K562 (cell line): ENCODE measurements around the gene MYLIP. TPM values are rescaled to one million over a fixed set of nuclear protein-coding genes. Genes with fewer than 3 reads are reported as not detected.

ENCODE experiments used
- MBD2 ChIP-seq: sonication (generic); IDR thresholded peaks from 2 replicates; pipeline ENCODE4 v1.6.1; 2016; ENCODE audit warnings: low read depth, borderline replicate concordance
- NR4A1 ChIP-seq, 2 experiments: fragments of 250-450 bp in 1 of 2; fragments of 450-650 bp in 1 of 2; sonication (Bioruptor Pico) in 1 of 2; IDR thresholded peaks; 2 replicates each; pipeline versions ENCODE4 v1.4.0 to v1.6.1; 2016 to 2020; ENCODE audit warnings: mild to moderate bottlenecking in 2 of 2, missing compliant biosample characterization in 1 of 2, missing genetic modification characterization in 1 of 2, moderate library complexity in 1 of 2
- PHB ChIP-seq: fragments of 250-450 bp; sonication (Bioruptor Pico); IDR thresholded peaks from 2 replicates; pipeline ENCODE4 v1.5.0; 2021
- RFX7 ChIP-seq: fragments of 250-450 bp; sonication (Bioruptor Pico); IDR thresholded peaks from 2 replicates; pipeline ENCODE4 v1.5.1; 2021; ENCODE audit warnings: mild to moderate bottlenecking
- ZNF121 ChIP-seq: sonication (generic); formaldehyde crosslinking; conservative IDR thresholded peaks from 2 replicates; pipeline ENCODE4 v1.8.0; 2022; ENCODE audit warnings: missing genetic modification reagents
- ZNF263 ChIP-seq: sonication (generic); formaldehyde crosslinking; IDR thresholded peaks from 2 replicates; pipeline ENCODE4 v1.8.0; 2022; ENCODE audit warnings: mild to moderate bottlenecking, missing genetic modification reagents, borderline replicate concordance
- ZNF384 ChIP-seq: IDR thresholded peaks from 2 replicates; pipeline ENCODE4 v1.6.1; 2012; ENCODE audit warnings: low read depth, low read length, improper control_type of control experiment
- ZNF778 ChIP-seq: fragments of 450-650 bp; formaldehyde crosslinking; IDR thresholded peaks from 2 replicates; pipeline ENCODE4 v1.4.0; 2020; ENCODE audit warnings: mild to moderate bottlenecking, moderate library complexity
- polyA plus RNA-seq, 8 experiments: library from polyadenylated mRNA; depleted of rRNA in 4 of 8; stranded (reverse) in 5 of 8; unstranded in 3 of 8; fragments of >200 nt; fragmentation: Nextera tagmentation in 2 of 8; fragmentation: Illumina TruSeq in 1 of 8; extraction: Ambion mirVana in 2 of 8; extraction: Trizol in 1 of 8; gene quantifications; 2 replicates each; pipeline versions ENCODE4 v1.2.1 to v1.2.3, GENCODE V29; 2011 to 2014; ENCODE audit warnings: inconsistent platforms in 1 of 8, missing spikeins in 1 of 8
- total RNA-seq, 7 experiments: library from RNA; depleted of rRNA in 6 of 7; stranded (reverse); fragments of >200 nt in 6 of 7; fragmentation: Illumina TruSeq in 2 of 7; extraction: Trizol in 2 of 7; gene quantifications; 2 replicates each; pipeline versions ENCODE4 v1.2.1 to v1.2.3, GENCODE V29; 2011 to 2021; ENCODE audit warnings: low replicate concordance in 1 of 7
- TF ChIP-seq, protein P1 (sequence below): fragments of 250-450 bp; sonication (Bioruptor Pico); IDR thresholded peaks from 2 replicates; pipeline ENCODE4 v1.4.0; 2020; ENCODE audit warnings: mild to moderate bottlenecking, moderate library complexity
- TF ChIP-seq, protein P2 (sequence below): fragments of 250-450 bp; sonication (Bioruptor Pico); IDR thresholded peaks from 2 replicates; pipeline ENCODE4 v1.8.0; 2022; ENCODE audit warnings: inconsistent platforms, mild to moderate bottlenecking, moderate library complexity, borderline replicate concordance
- TF ChIP-seq, protein P3 (sequence below): sonication (generic); formaldehyde crosslinking; IDR thresholded peaks from 2 replicates; pipeline ENCODE4 v1.8.0; 2022; ENCODE audit warnings: mild to moderate bottlenecking, low read depth, missing genetic modification reagents
- TF ChIP-seq, protein P4 (sequence below): fragments of 450-650 bp; IDR thresholded peaks from 2 replicates; pipeline ENCODE4 v1.6.1; 2016; ENCODE audit warnings: low read depth
- TF ChIP-seq, protein P5 (sequence below): fragments of 450-650 bp; IDR thresholded peaks from 2 replicates; pipeline ENCODE4 v1.6.1; 2017; ENCODE audit warnings: mild to moderate bottlenecking, moderate library complexity

The MYLIP gene
- total and polyA plus RNA-seq, 9 of the 15 experiments (the other 6 are each of a cell fraction or from before 2014, with no cell fraction given), result 10.8 to 43.5 (median 31.5) TPM

DNA sequence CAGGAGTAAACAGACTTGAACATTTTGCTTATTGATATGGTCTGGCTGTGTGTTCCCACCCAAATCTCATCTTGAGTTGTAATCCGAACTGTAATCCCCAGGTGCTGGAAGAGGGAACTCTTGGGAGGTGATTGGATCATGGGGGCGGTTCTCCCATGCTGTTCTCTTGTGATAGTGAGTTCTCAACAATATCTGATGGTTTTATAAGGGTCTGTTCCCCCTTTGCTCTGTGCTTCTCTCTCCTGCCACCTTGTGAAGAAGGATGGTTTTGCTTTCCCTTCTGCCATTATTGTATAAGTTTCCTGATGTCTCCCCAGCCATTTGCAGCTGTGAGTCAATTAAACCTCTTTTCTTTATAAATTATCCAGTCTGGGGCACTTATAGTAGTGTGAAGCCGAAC, 40.0 kb downstream of the MYLIP start (continued):
- TF ChIP-seq, protein P1, sequence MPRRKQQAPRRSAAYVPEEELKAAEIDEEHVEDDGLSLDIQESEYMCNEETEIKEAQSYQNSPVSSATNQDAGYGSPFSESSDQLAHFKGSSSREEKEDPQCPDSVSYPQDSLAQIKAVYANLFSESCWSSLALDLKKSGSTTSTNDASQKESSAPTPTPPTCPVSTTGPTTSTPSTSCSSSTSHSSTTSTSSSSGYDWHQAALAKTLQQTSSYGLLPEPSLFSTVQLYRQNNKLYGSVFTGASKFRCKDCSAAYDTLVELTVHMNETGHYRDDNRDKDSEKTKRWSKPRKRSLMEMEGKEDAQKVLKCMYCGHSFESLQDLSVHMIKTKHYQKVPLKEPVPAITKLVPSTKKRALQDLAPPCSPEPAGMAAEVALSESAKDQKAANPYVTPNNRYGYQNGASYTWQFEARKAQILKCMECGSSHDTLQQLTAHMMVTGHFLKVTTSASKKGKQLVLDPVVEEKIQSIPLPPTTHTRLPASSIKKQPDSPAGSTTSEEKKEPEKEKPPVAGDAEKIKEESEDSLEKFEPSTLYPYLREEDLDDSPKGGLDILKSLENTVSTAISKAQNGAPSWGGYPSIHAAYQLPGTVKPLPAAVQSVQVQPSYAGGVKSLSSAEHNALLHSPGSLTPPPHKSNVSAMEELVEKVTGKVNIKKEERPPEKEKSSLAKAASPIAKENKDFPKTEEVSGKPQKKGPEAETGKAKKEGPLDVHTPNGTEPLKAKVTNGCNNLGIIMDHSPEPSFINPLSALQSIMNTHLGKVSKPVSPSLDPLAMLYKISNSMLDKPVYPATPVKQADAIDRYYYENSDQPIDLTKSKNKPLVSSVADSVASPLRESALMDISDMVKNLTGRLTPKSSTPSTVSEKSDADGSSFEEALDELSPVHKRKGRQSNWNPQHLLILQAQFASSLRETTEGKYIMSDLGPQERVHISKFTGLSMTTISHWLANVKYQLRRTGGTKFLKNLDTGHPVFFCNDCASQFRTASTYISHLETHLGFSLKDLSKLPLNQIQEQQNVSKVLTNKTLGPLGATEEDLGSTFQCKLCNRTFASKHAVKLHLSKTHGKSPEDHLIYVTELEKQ (CRISPR knock-in tag), result no peak
- TF ChIP-seq PHB (CRISPR knock-in tag), result no peak
- TF ChIP-seq, protein P2, sequence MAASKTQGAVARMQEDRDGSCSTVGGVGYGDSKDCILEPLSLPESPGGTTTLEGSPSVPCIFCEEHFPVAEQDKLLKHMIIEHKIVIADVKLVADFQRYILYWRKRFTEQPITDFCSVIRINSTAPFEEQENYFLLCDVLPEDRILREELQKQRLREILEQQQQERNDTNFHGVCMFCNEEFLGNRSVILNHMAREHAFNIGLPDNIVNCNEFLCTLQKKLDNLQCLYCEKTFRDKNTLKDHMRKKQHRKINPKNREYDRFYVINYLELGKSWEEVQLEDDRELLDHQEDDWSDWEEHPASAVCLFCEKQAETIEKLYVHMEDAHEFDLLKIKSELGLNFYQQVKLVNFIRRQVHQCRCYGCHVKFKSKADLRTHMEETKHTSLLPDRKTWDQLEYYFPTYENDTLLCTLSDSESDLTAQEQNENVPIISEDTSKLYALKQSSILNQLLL, result no peak
- no peak for TF ChIP-seq ZNF778
- no peak for TF ChIP-seq RFX7 (CRISPR knock-in tag)
- TF ChIP-seq MBD2, result no peak
- no peak for TF ChIP-seq NR4A1 (CRISPR knock-in tag; IDR thresholded peaks at IDR 0.05)
- no peak for TF ChIP-seq NR4A1 (tag; IDR thresholded peaks at IDR 0.05)
- TF ChIP-seq ZNF121 (CRISPR knock-in tag), result no peak
- TF ChIP-seq, protein P3, sequence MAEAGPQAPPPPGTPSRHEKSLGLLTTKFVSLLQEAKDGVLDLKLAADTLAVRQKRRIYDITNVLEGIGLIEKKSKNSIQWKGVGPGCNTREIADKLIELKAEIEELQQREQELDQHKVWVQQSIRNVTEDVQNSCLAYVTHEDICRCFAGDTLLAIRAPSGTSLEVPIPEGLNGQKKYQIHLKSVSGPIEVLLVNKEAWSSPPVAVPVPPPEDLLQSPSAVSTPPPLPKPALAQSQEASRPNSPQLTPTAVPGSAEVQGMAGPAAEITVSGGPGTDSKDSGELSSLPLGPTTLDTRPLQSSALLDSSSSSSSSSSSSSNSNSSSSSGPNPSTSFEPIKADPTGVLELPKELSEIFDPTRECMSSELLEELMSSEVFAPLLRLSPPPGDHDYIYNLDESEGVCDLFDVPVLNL (CRISPR knock-in tag), result no peak
- no peak for TF ChIP-seq ZNF384
- TF ChIP-seq, protein P4, sequence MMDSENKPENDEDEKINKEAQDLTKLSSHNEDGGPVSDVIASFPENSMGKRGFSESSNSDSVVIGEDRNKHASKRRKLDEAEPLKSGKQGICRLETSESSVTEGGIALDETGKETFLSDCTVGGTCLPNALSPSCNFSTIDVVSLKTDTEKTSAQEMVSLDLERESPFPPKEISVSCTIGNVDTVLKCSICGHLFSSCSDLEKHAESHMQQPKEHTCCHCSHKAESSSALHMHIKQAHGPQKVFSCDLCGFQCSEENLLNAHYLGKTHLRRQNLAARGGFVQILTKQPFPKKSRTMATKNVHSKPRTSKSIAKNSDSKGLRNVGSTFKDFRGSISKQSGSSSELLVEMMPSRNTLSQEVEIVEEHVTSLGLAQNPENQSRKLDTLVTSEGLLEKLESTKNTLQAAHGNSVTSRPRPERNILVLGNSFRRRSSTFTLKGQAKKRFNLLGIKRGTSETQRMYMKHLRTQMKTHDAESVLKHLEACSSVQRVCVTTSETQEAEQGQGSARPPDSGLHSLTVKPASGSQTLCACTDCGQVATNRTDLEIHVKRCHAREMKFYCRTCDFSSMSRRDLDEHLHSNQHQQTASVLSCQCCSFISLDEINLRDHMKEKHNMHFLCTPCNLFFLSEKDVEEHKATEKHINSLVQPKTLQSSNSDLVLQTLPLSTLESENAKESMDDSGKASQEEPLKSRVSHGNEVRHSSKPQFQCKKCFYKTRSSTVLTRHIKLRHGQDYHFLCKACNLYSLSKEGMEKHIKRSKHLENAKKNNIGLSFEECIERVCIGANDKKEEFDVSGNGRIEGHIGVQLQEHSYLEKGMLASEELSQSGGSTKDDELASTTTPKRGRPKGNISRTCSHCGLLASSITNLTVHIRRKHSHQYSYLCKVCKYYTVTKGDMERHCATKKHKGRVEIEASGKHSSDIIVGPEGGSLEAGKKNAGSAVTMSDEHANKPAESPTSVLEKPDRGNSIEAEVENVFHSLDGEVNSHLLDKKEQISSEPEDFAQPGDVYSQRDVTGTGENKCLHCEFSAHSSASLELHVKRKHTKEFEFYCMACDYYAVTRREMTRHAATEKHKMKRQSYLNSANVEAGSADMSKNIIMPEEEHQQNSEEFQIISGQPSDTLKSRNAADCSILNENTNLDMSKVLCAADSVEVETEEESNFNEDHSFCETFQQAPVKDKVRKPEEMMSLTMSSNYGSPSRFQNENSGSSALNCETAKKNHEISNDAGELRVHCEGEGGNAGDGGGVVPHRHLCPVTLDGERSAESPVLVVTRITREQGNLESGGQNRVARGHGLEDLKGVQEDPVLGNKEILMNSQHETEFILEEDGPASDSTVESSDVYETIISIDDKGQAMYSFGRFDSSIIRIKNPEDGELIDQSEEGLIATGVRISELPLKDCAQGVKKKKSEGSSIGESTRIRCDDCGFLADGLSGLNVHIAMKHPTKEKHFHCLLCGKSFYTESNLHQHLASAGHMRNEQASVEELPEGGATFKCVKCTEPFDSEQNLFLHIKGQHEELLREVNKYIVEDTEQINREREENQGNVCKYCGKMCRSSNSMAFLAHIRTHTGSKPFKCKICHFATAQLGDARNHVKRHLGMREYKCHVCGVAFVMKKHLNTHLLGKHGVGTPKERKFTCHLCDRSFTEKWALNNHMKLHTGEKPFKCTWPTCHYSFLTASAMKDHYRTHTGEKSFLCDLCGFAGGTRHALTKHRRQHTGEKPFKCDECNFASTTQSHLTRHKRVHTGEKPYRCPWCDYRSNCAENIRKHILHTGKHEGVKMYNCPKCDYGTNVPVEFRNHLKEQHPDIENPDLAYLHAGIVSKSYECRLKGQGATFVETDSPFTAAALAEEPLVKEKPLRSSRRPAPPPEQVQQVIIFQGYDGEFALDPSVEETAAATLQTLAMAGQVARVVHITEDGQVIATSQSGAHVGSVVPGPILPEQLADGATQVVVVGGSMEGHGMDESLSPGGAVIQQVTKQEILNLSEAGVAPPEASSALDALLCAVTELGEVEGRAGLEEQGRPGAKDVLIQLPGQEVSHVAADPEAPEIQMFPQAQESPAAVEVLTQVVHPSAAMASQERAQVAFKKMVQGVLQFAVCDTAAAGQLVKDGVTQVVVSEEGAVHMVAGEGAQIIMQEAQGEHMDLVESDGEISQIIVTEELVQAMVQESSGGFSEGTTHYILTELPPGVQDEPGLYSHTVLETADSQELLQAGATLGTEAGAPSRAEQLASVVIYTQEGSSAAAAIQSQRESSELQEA, result no peak
- TF ChIP-seq, protein P5, sequence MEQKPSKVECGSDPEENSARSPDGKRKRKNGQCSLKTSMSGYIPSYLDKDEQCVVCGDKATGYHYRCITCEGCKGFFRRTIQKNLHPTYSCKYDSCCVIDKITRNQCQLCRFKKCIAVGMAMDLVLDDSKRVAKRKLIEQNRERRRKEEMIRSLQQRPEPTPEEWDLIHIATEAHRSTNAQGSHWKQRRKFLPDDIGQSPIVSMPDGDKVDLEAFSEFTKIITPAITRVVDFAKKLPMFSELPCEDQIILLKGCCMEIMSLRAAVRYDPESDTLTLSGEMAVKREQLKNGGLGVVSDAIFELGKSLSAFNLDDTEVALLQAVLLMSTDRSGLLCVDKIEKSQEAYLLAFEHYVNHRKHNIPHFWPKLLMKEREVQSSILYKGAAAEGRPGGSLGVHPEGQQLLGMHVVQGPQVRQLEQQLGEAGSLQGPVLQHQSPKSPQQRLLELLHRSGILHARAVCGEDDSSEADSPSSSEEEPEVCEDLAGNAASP, result no peak
- no peak for TF ChIP-seq ZNF263 (CRISPR knock-in tag)
